OCI-M2 (cell line): Measurements from ENCODE around the gene HIC1.

Experiments used
- DNase-seq: peaks from one replicate; lab custom pipeline; 2025; ENCODE audit not compliant: unreplicated experiment; lab: John Stamatoyannopoulos, UW

The HIC1 gene

DNA sequence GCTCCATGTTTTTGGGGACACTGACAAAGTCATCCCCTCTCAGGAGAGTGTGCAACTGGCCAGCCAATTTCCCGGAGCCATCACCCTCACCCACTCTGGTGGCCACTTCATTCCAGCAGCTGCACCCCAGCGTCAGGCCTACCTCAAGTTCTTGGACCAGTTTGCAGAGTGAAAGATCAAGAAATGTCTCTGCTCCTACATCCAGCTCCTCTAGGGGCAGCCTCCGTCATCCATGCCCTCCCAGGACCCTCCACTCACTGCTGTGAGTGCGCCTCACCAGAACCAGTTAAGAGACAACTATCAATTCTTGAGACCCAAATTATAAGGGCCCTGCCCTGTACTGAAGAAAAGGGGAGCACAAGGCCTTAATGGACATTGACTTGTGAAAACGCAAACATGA lies 12.0 kb upstream of the HIC1 start:
- DNase-seq: no peak

DNA sequence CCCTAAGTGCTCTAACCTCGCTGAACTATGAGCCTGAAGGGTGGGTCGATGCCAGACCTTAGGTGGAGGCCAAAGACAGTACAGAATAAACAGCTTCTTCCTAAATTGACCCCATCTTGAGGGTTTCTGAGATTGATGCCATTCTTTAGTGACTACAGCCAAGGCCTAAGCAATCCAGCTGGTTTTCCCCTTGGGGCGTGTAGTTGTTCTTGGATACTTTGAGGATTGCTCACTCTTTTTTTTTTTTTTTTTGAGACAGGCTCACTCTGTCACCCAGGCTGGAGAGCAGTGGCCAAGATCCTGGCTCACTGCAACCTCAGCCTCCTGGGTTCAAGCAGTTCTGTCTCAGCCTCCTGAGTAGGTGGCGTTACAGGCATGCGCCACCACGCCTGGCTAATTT lies 11.1 kb upstream of the HIC1 start:
- DNase-seq: no peak

- DNase-seq: no peak
Observed at GRCh38 chr17:2044263-2044894, 10.5 kb upstream of the HIC1 start.

DNA sequence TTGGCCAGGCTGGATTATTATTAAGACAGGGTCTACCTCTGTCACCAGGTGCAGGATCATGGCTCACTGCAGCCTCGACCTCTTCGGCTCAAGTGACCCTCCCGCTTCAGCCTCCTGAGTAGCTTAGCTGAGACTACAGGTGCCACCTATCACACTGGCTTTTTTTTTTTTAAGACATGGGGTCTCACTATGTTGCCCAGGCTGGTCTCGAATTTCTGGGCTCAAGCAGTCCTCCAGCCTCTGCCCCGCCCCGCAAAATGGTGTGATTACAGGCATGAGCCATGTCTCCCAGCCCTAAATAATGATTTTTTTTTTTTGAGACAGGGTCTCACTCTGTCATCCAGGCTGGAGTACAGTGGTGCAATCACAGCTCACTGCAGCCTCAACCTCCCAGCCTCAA lies 7.3 kb upstream of the HIC1 start:
- no peak for DNase-seq

DNA sequence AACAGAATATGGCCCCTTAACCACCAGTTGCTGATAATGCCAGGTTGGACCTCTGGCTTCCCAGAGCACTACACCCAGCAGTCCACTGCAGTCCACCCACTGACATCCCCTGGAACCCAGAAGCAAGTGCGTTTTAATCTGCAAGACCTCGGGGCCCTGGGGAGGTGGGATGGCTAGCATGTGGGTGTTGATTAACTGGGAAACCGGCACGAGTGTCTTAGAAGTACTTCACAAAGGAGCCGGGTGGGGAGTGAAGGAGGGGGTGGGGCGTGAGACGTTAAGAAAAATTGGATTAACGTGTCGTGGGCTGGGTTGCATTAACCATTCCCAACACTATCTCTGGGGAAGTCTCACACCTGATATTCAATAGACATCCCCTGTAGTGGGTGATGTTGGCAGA lies 6.1 kb upstream of the HIC1 start:
- DNase-seq: no peak

- no peak for DNase-seq
Observed at GRCh38 chr17:2049333-2050299, 5.3 kb upstream of the HIC1 start.

DNA sequence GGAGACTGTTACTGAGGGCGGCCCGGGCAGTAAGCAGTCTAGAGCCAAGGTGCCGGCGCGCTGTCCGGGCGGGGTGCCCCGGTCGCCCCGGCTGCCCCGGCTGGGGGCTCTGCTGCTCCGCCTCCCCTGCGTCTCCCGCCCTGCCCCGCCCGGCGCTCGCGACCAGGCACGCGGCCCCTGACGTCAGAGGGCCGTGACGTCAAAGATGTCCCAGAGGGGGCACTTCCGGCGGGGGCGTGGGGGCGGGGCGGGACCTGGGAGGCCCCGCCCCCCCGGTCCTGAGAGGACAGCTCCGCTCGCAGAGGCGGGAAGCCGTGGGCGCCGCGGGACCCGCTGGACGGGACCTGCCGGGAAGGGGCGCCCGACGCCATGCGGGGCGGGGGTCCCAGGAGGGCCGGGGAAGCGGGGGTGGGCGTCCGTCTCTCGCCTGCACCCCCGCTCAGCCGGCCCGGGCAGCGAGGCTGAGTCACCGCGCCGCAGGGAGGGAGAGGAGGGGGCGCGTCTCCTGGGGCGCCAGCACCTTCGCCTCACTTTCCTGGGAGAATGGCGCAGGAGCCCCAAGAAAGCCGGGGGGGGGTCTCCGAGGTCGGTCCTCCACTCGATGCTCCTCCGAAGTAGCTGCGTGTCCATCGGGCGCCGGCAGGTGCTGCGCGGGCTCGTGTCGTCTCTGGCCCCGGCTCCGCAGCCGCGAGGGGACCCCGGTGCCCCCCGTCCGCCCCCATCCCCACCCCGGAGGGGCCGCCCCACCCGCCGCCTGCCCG lies 4.4 kb upstream of the HIC1 start:
- no peak for DNase-seq

- DNase-seq: no peak
Observed at GRCh38 chr17:2051061-2051932, 3.6 kb upstream of the HIC1 start.

GRCh38 chr17:2051933-2052559 lies 2.9 kb upstream of the HIC1 start:
- no peak for DNase-seq

DNA sequence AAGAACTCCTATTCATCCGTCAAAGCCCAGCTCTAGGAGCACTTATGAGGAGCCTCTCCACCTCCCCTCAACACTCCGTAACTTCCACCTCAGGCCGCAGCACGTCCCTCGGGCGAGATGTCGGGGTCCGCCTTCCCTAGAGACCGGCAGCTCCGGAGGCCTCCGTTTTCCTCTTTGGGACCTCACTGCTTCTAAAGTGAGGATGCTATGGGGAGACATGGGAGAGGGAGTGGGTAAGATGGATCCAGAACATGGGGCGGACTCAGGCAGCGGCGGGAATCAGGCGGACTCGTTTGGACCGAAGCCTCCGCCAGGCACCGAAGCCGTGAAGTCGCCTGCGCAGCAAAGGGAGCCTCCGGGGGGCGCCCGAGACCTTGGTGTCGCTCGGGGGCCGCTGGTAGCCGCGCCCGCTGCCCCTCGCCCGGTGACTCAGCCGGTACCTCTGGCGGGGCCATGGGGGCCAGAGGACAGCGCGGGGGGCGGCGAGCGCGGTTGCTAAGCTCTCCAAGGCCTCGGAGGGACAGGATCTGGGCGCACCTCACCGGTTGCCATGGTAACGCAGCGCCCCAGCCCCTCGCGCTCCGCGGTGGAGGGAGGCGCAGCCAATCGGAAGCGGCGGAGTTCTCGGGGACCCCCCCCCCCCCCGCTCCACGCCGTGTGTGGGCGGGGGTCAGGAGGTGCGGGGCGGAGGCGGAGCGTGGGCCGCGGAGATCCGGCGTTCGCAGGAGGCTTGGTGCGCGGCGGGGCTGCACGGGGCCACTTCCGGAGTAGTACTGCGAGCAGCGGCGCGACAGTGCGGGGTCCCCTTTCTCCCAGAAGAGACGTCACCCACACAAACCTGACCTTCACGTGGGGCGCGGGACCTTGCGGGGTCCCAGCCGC lies 1.3 kb upstream of the HIC1 start:
- no peak for DNase-seq

- no peak for DNase-seq
Observed at GRCh38 chr17:2054262-2054511, 716 bp upstream of the HIC1 start.

DNA sequence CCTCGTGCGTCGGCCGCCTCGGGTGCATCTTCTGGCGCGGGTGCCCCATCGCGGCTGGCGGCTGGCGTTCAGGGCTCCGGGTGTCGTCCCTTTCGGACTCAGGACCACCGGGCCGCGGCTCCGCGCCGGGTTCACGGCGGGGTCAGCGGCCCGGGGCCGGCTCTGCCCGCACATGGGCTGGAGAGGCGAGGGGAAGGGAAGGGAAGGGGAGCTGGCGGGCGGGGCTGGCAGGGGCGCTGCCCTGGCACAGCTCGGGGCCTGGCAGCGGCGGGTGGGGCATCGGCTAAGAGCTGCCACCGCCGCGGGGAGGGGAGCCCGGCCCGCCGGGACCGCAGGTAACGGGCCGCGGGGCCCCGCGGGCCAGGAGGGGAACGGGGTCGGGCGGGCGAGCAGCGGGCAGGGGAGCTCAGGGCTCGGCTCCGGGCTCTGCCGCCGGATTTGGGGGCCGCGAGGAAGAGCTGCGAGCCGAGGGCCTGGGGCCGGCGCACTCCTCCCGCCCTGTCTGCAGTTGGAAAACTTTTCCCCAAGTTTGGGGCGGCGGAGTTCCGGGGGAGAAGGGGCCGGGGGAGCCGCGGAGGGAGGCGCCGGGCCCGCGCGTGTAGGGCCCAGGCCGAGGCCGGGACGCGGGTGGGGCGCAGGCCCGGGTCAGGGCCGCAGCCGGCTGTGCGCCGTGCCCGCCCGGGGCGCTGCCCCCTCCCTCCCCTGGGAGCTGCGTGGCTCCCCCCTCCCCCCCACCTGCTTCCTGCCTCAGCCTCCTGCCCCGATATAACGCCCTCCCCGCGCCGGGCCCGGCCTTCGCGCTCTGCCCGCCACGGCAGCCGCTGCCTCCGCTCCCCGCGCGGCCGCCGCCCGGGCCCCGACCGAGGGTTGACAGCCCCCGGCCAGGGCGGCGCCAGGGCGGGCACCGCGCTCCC lies 646 bp downstream of the HIC1 start:
- DNase-seq: no peak

- DNase-seq: no peak
Observed at GRCh38 chr17:2056206-2057174, 1.6 kb downstream of the HIC1 start.

- no peak for DNase-seq
Observed at GRCh38 chr17:2057175-2057759, 2.4 kb downstream of the HIC1 start.

- no peak for DNase-seq
Observed at GRCh38 chr17:2057760-2058585, 3.1 kb downstream of the HIC1 start.
